Stomach (tissue), 9 donors: ENCODE data around the gene CLK1. TPM values are rescaled to one million over a fixed set of nuclear protein-coding genes. Genes with fewer than 3 reads are reported as not detected.
A peak's percentile ranks its signal among the peaks of the same experiment; 100 is the strongest.
"Not testable (repeated sequence)": the region's sequence is repeated elsewhere in the genome, so short reads cannot be mapped to it uniquely, and the experiment has no call there.

Experiments
- DNase-seq, 2 donors: peaks; one replicate each; pipeline versions ENCODE4 v3.0.0 to v3.0.0-alpha.2; 2013 to 2019
- H3K27ac ChIP-seq, 5 donors: fragments of 200-600 bp in 4 of 5; sonication (generic) in 4 of 5; one replicate each; pipeline ENCODE4 v1.5.1; 2013 to 2019; ENCODE audit warnings: mild to moderate bottlenecking in 1 of 5, moderate library complexity in 1 of 5
- H3K27me3 ChIP-seq, 3 donors: fragments of 200-600 bp; sonication (generic); one replicate each; pipeline ENCODE4 v1.5.1; 2017 to 2019; ENCODE audit warnings: mixed run types in 1 of 3
- H3K36me3 ChIP-seq, 4 donors: fragments of 200-600 bp; sonication (generic); 1 replicate in 3 of 4; 2 replicates in 1 of 4; pipeline ENCODE4 v1.5.1; 2016 to 2019
- H3K4me1 ChIP-seq, 4 donors: fragments of 200-600 bp; sonication (generic); one replicate each; pipeline ENCODE4 v1.5.1; 2016 to 2019
- H3K4me3 ChIP-seq, 4 donors: fragments of 200-600 bp; sonication (generic) in 3 of 4; one replicate each; pipeline ENCODE4 v1.5.1; 2016 to 2019; ENCODE audit warnings: mild to moderate bottlenecking in 1 of 4
- H3K9me3 ChIP-seq, 4 donors: fragments of 200-600 bp; sonication (generic); one replicate each; pipeline ENCODE4 v1.5.1; 2016 to 2019
- CTCF ChIP-seq, 7 experiments: fragments of 450-650 bp in 4 of 7; fragments of 200-600 bp in 3 of 7; sonication (generic) in 3 of 7; IDR thresholded peaks; one replicate each; pipeline ENCODE4 v1.5.1; 2016 to 2019; ENCODE audit warnings: antibody characterized with exemption in 7 of 7, control low read depth in 2 of 7, mild to moderate bottlenecking in 1 of 7
- EP300 ChIP-seq: sonication (generic); formaldehyde crosslinking; IDR thresholded peaks from one replicate; pipeline ENCODE4 v1.6.1; 2017; ENCODE audit warnings: antibody characterized with exemption
- POLR2A ChIP-seq, 4 donors: fragments of 450-650 bp; IDR thresholded peaks; one replicate each; pipeline ENCODE4 v1.6.1; 2016; ENCODE audit warnings: antibody characterized with exemption in 4 of 4, control low read depth in 2 of 4, mild to moderate bottlenecking in 1 of 4, moderate library complexity in 1 of 4
- POLR2AphosphoS5 ChIP-seq, 3 donors: sonication (generic); formaldehyde crosslinking; IDR thresholded peaks; one replicate each; pipeline ENCODE4 v1.6.1; 2016; ENCODE audit warnings: antibody characterized with exemption in 3 of 3
- WGBS, 5 donors: extraction: QIAGEN DNeasy Blood & Tissue Kit in 3 of 5; methylation state at CpG; one replicate each; pipeline versions ENCODE4 v1.1.5 to v1.1.7; 2013 to 2018; 5-methylcytosine and 5-hydroxymethylcytosine counted together
- intact Hi-C: fragments of 100-400 bp; cut with DNase I; formaldehyde crosslinking; loops from one replicate; pipeline ENCODE4 v1.15.1; 2023; ENCODE audit warnings: low total_unique reads
- polyA plus RNA-seq, 3 donors: library from polyadenylated mRNA; stranded (reverse); fragments of 200-250 nt; gene quantifications; one replicate each; pipeline ENCODE4 v1.2.3, GENCODE V29; 2013
- total RNA-seq, 5 donors: library from RNA; depleted of rRNA; stranded (reverse); fragments of >200 nt; gene quantifications; one replicate each; pipeline versions ENCODE4 v1.1.0 to v1.2.3, GENCODE V29; 2014 to 2016
- donor health status: healthy with polysubstance abuse.
- donor health status: Bipolar disorder and iron deficiency.
- donor health status: healthy.

Gene CLK1
- total and polyA plus RNA-seq, 8 donors = 60.5 to 270 (median 148) TPM

- 44 to 59% (median 50%) methylated on average over 2 of the region's 2 CpGs for WGBS, 5 donors
- Histone ChIP-seq H3K9me3 (no peaks in the 10 kb centered on the region), H3K4me3 (no peak overlapping the region), H3K36me3 (peaks cover 0 to 76% (median 65%) of the 10 kb centered on the region in 4 donors), H3K27me3 (no peaks in the 10 kb centered on the region), H3K4me1 (peaks cover 0 to 16% (median 6%) of the 10 kb centered on the region in 4 donors), H3K27ac (peak overlapping the region in 1 of 5 donors; percentile 23)
- peak; percentile 79 to 90 for DNase-seq
- intact Hi-C loops = loop anchor here (10.0 kb wide), 1 partner anchor 149 kb away; no protein-coding TSS in a partner anchor
- peak in 1 of 3 donors; percentile 47 for TF ChIP-seq POLR2AphosphoS5 (IDR thresholded peaks at IDR 0.05)
- no peak for TF ChIP-seq EP300
- no peak for TF ChIP-seq POLR2A (IDR thresholded peaks at IDR 0.05)
- peak in 5 of 7 experiments; percentile 39 to 80 (median 60) for TF ChIP-seq CTCF (IDR thresholded peaks at IDR 0.05)
Measured at GRCh38 chr2:200905618-200906296, 41.3 kb upstream of the CLK1 start.

- no peaks in the 10 kb centered on the region for H3K9me3 ChIP-seq
- TF ChIP-seq POLR2A (IDR thresholded peaks at IDR 0.05) (no peak), EP300 (no peak), POLR2AphosphoS5 (IDR thresholded peaks at IDR 0.05) (peak in 1 of 3 donors; percentile 43), CTCF (IDR thresholded peaks at IDR 0.05) (peak in 5 of 7 experiments; percentile 70 to 87 (median 76))
- H3K4me1 ChIP-seq = peaks cover 0 to 16% (median 6%) of the 10 kb centered on the region in 4 donors
- intact Hi-C loops = loop anchor here (10.0 kb wide), 1 partner anchor 153 kb away; no protein-coding TSS in a partner anchor
- no peaks in the 10 kb centered on the region for H3K27me3 ChIP-seq
- DNase-seq = peak; percentile 72 to 92
- H3K4me3 ChIP-seq = no peak overlapping the region
- peaks cover 20 to 79% (median 74%) of the 10 kb centered on the region in 4 donors for H3K36me3 ChIP-seq
- H3K27ac ChIP-seq = no peak overlapping the region
- WGBS, 5 donors = 4 to 10% (median 8%) methylated on average over 4 of the region's 4 CpGs
Measured at GRCh38 chr2:200901459-200902072, 37.1 kb upstream of the CLK1 start.

- Histone ChIP-seq H3K36me3 (peaks cover 26 to 91% (median 82%) of the 10 kb centered on the region in 4 donors), H3K4me3 (no peak overlapping the region), H3K9me3 (no peaks in the 10 kb centered on the region), H3K27me3 (no peaks in the 10 kb centered on the region), H3K27ac (no peak overlapping the region), H3K4me1 (peaks cover 0 to 28% (median 4%) of the 10 kb centered on the region in 4 donors)
- TF ChIP-seq POLR2A (IDR thresholded peaks at IDR 0.05) = no peak
- no peak for TF ChIP-seq EP300
- TF ChIP-seq POLR2AphosphoS5 (IDR thresholded peaks at IDR 0.05) = no peak
- no peak for TF ChIP-seq CTCF (IDR thresholded peaks at IDR 0.05)
- intact Hi-C loops = loop anchor here (10.0 kb wide), 1 partner anchor 275 kb away; no protein-coding TSS in a partner anchor
- DNase-seq = no peak
Measured at GRCh38 chr2:200899482-200899881, 35.0 kb upstream of the CLK1 start.

GRCh38 chr2:200888704-200889625 lies 24.5 kb upstream of the CLK1 start, which contains the start of the genes NIF3L1 and PPIL3:
TSS of gene NIF3L1 (plus strand) at chr2:200889371. CDS start at chr2:200891944, 2,573 bp downstream.
TSS of gene PPIL3 (minus strand) at chr2:200889077. CDS start at chr2:200887615, 1,462 bp downstream.
- peak within 1 kb of the TSS; percentile 92 to 99 (median 98) for H3K27ac ChIP-seq
- WGBS, 5 donors = 0% methylated on average over 50 of the region's 50 CpGs
- no peaks in the 10 kb centered on the region for H3K27me3 ChIP-seq
- peak; percentile 97 to 99 for DNase-seq
- H3K4me1 ChIP-seq = peaks cover 27 to 54% (median 39%) of the 10 kb centered on the region in 4 donors
- peaks cover 8 to 41% (median 33%) of the 10 kb centered on the region in 4 donors for H3K36me3 ChIP-seq
- H3K9me3 ChIP-seq = no peaks in the 10 kb centered on the region
- intact Hi-C loops = no loop called here
- H3K4me3 ChIP-seq = peak within 1 kb of the TSS; percentile 62 to 89 (median 72)
- TF ChIP-seq POLR2AphosphoS5 (IDR thresholded peaks at IDR 0.05) (peak; percentile 68 to 96 (median 85)), POLR2A (IDR thresholded peaks at IDR 0.05) (no peak), CTCF (IDR thresholded peaks at IDR 0.05) (no peak), EP300 (peak; percentile 37)

GRCh38 chr2:200881715-200882249 lies 17.3 kb upstream of the CLK1 start:
- DNase-seq, H3K9me3 ChIP-seq, H3K27me3 ChIP-seq, H3K4me3 ChIP-seq, H3K4me1 ChIP-seq, H3K27ac ChIP-seq, intact Hi-C loops: not testable (repeated sequence)
- 75 to 86% (median 81%) methylated on average over 2 of the region's 2 CpGs for WGBS, 5 donors
- H3K36me3 ChIP-seq = peaks cover 25 to 96% (median 90%) of the 10 kb centered on the region in 4 donors
